OCI-LY3 (cell line): ENCODE results near the gene TPCN2.

ENCODE experiments used
- H2AFZ ChIP-seq: fragments of 200-600, 300-600 bp; shearing (Covaris generic); 2 replicates; pipeline ENCODE4 v1.6.0; 2014; ENCODE audit warnings: antibody characterized with exemption, low read depth, low read length
- H3K27ac ChIP-seq: fragments of 200-600, 300-600 bp; sonication (generic); 2 replicates; pipeline ENCODE4 v1.5.1; 2014; ENCODE audit warnings: mild to moderate bottlenecking, low read length, moderate library complexity, mixed read lengths
- H3K27me3 ChIP-seq: fragments of 200-600, 300-600 bp; sonication (generic); 2 replicates; pipeline ENCODE4 v1.6.1; 2014; ENCODE audit warnings: low read depth, low read length, mixed read lengths
- H3K36me3 ChIP-seq: fragments of 200-600, 300-600 bp; sonication (generic); replicated peaks from 2 replicates; pipeline ENCODE3; 2014; ENCODE audit warnings: low read depth, low read length, mixed read lengths
- H3K4me1 ChIP-seq: fragments of 300-600, 200-600 bp; sonication (generic); 2 replicates; pipeline ENCODE4 v1.6.1; 2014; ENCODE audit warnings: low read length, mixed read lengths
- H3K4me2 ChIP-seq: fragments of 200-600, 300-600 bp; sonication (generic); 2 replicates; pipeline ENCODE4 v1.6.1; 2014; ENCODE audit warnings: low read length, mixed read lengths
- H3K4me3 ChIP-seq: fragments of 300-600, 200-600 bp; sonication (generic); 2 replicates; pipeline ENCODE4 v1.5.1; 2014; ENCODE audit warnings: antibody characterized with exemption, mild to moderate bottlenecking, low read length, moderate library complexity
- H3K79me2 ChIP-seq: fragments of 300-600, 200-600 bp; shearing (Covaris generic); 2 replicates; pipeline ENCODE4 v1.6.1; 2014; ENCODE audit warnings: mild to moderate bottlenecking, low read length, mixed read lengths
- H3K9ac ChIP-seq: fragments of 300-600, 200-600 bp; shearing (Covaris generic); 2 replicates; pipeline ENCODE4 v1.6.0; 2014; ENCODE audit warnings: mild to moderate bottlenecking, low read length, moderate library complexity
- H3K9me3 ChIP-seq: fragments of 200-600, 300-600 bp; shearing (Covaris generic); 2 replicates; pipeline ENCODE4 v1.6.1; 2014; ENCODE audit warnings: low read length, mixed read lengths; ENCODE audit not compliant: insufficient read depth
- H4K20me1 ChIP-seq: fragments of 200-600, 300-600 bp; sonication (generic); 2 replicates; pipeline ENCODE4 v1.6.1; 2016; ENCODE audit warnings: low read length, mixed read lengths; ENCODE audit not compliant: insufficient read depth
- CTCF ChIP-seq: fragments of 200-600, 300-600 bp; sonication (generic); IDR thresholded peaks from 2 replicates; pipeline ENCODE4 v1.5.1; 2014; ENCODE audit warnings: antibody characterized with exemption, low read length, low read depth
- EZH2phosphoT487 ChIP-seq: fragments of 200-600 bp; shearing (Covaris generic); IDR thresholded peaks from 2 replicates; pipeline ENCODE4 v1.6.1; 2018; ENCODE audit warnings: antibody characterized with exemption, mixed run types, low read depth

The TPCN2 gene

GRCh38 chr11:69005631-69006368, 42.9 kb upstream of the TPCN2 start:
- Histone ChIP-seq H3K9ac (no peak overlapping the region), H3K4me3 (no peak overlapping the region), H3K4me1 (peaks cover 3% of the 10 kb centered on the region; the same call in 1 of the 2 replicates), H2AFZ (no peak overlapping the region), H4K20me1 (no peaks in the 10 kb centered on the region), H3K27me3 (peaks cover 18% of the 10 kb centered on the region), H3K4me2 (no peak overlapping the region), H3K9me3 (no peaks in the 10 kb centered on the region), H3K79me2 (no peaks in the 10 kb centered on the region), H3K36me3 (no peaks in the 10 kb centered on the region), H3K27ac (no peak overlapping the region)
- TF ChIP-seq EZH2phosphoT487 (no peak), CTCF (no peak)

DNA sequence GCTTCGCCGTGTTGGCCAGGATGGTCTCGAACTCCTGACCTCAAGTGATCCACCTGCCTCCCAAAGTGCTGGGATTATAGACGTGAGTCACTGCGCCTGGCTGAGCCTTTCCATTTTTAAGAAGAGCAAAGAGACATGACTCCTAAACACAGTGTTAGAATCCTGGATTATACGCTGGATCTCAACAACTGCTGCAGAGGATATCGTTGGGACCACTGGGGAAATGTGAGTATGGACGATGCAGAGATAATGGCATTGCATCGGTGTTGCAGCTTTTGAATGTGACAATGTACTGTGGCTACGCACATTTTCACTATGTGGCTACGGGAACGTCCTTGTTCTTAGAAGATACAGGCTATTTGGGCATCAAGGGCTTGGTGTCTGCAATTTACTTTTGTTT, 41.9 kb upstream of the TPCN2 start:
- peaks cover 23% of the 10 kb centered on the region for H3K27me3 ChIP-seq
- H3K27ac ChIP-seq, result no peak overlapping the region
- no peak overlapping the region for H3K4me2 ChIP-seq
- no peak overlapping the region for H3K4me3 ChIP-seq
- H3K4me1 ChIP-seq, result peaks cover 3% of the 10 kb centered on the region; the same call in 1 of the 2 replicates
- no peaks in the 10 kb centered on the region for H3K9me3 ChIP-seq
- no peak overlapping the region for H2AFZ ChIP-seq
- H3K9ac ChIP-seq, result no peak overlapping the region
- H3K36me3 ChIP-seq, result no peaks in the 10 kb centered on the region
- TF ChIP-seq EZH2phosphoT487, result no peak
- TF ChIP-seq CTCF, result no peak
- H4K20me1 ChIP-seq, result no peaks in the 10 kb centered on the region
- no peaks in the 10 kb centered on the region for H3K79me2 ChIP-seq

DNA sequence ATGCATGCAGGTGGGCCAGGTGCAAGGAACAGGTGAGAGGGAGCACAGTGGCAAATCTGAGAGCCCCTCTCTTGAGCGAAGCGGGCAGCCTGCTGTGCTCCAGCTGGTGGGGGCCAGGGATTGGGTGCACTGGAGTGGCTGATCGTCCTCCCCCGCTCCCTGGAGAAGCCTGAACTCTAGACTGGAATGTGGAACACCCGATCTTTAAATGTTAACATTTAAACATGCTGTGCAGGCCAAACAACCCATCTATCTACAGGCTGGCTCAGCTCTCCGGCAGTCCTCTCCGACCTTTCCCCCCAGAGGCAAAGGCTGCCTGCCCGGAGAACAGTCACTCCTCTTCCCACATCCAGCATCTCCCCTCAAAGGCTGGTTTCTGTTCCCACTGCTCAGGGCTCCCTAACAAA, 40.8 kb upstream of the TPCN2 start:
- peaks cover 17% of the 10 kb centered on the region for H3K27me3 ChIP-seq
- H3K9ac ChIP-seq, result no peak overlapping the region
- H3K9me3 ChIP-seq, result no peaks in the 10 kb centered on the region
- H3K27ac ChIP-seq, result no peak overlapping the region
- peaks cover 3% of the 10 kb centered on the region; the same call in 1 of the 2 replicates for H3K4me1 ChIP-seq
- H3K36me3 ChIP-seq, result no peaks in the 10 kb centered on the region
- no peak overlapping the region for H2AFZ ChIP-seq
- H3K4me3 ChIP-seq, result no peak overlapping the region
- H3K4me2 ChIP-seq, result no peak overlapping the region
- H4K20me1 ChIP-seq, result no peaks in the 10 kb centered on the region
- no peak for TF ChIP-seq EZH2phosphoT487
- no peak for TF ChIP-seq CTCF
- no peaks in the 10 kb centered on the region for H3K79me2 ChIP-seq

GRCh38 chr11:69008737-69009440, 39.8 kb upstream of the TPCN2 start:
- Histone ChIP-seq H3K4me2 (no peak overlapping the region), H2AFZ (no peak overlapping the region), H3K9me3 (no peaks in the 10 kb centered on the region), H3K4me1 (peaks cover 3% of the 10 kb centered on the region; the same call in 1 of the 2 replicates), H3K27ac (no peak overlapping the region), H3K79me2 (no peaks in the 10 kb centered on the region), H4K20me1 (no peaks in the 10 kb centered on the region), H3K9ac (no peak overlapping the region), H3K27me3 (peaks cover 17% of the 10 kb centered on the region), H3K36me3 (no peaks in the 10 kb centered on the region), H3K4me3 (no peak overlapping the region)
- TF ChIP-seq EZH2phosphoT487 (no peak), CTCF (no peak)
